ENCODE results near the gene ELAC2.

- no peak for TF ChIP-seq POLR2A (IDR thresholded peaks at IDR 0.05)
- TF ChIP-seq CTCF (IDR thresholded peaks at IDR 0.05), result no peak
- no peak for TF ChIP-seq POLR2AphosphoS5 (IDR thresholded peaks at IDR 0.05)
Measured at GRCh38 chr17:13005530-13005929, 12.3 kb downstream of the ELAC2 start.
